Heart right ventricle (tissue), 16 donors: ENCODE data around the gene CYREN. TPM values are rescaled to one million over a fixed set of nuclear protein-coding genes. Genes with fewer than 3 reads are reported as not detected.
A peak's percentile ranks its signal among the peaks of the same experiment; 100 is the strongest.

Experiments used
- ATAC-seq, 8 donors: fragments of 200-7000 bp; cut with Tn5 transposase; one replicate each; pipeline ENCODE4 v1.9.1; 2020; ENCODE audit warnings: mild to moderate bottlenecking in 8 of 8, moderate library complexity in 8 of 8, moderate number of reproducible peaks in 1 of 8
- DNase-seq, 2 donors: peaks; one replicate each; pipeline ENCODE4 v3.0.0-alpha.2; 2020
- H3K27ac ChIP-seq, 10 donors: fragments of 200-600 bp; sonication (generic) in 2 of 10; one replicate each; pipeline versions ENCODE4 v1.5.0 to v1.8.0; 2020 to 2022; ENCODE audit warnings: mild to moderate bottlenecking in 3 of 10
- H3K27me3 ChIP-seq, 7 donors: fragments of 200-600 bp; one replicate each; pipeline ENCODE4 v1.8.0; 2021 to 2022; ENCODE audit warnings: mild to moderate bottlenecking in 2 of 7
- H3K36me3 ChIP-seq, 9 donors: fragments of 200-600 bp; sonication (generic) in 1 of 9; one replicate each; pipeline versions ENCODE4 v1.5.0 to v1.8.0; 2020 to 2022; ENCODE audit warnings: mild to moderate bottlenecking in 2 of 9
- H3K4me1 ChIP-seq, 9 donors: fragments of 200-600 bp; sonication (generic) in 1 of 9; one replicate each; pipeline versions ENCODE4 v1.5.0 to v1.8.0; 2020 to 2022; ENCODE audit warnings: mild to moderate bottlenecking in 4 of 9
- H3K4me3 ChIP-seq, 10 donors: fragments of 200-600 bp; sonication (generic) in 2 of 10; one replicate each; pipeline versions ENCODE4 v1.5.0 to v1.8.0; 2020 to 2022; ENCODE audit warnings: mild to moderate bottlenecking in 7 of 10, moderate library complexity in 2 of 10
- H3K9me3 ChIP-seq, 11 donors: fragments of 200-600 bp in 10 of 11; sonication (generic) in 2 of 11; one replicate each; pipeline versions ENCODE4 v1.5.0 to v1.8.0; 2013 to 2022; ENCODE audit warnings: mild to moderate bottlenecking in 2 of 11, control low read depth in 1 of 11, moderate library complexity in 1 of 11
- CTCF ChIP-seq, 9 donors: fragments of 200-600 bp; sonication (generic) in 2 of 9; IDR thresholded peaks; one replicate each; pipeline versions ENCODE4 v1.5.0 to v1.8.0; 2021 to 2022; ENCODE audit warnings: antibody characterized with exemption in 9 of 9, mild to moderate bottlenecking in 5 of 9, moderate library complexity in 1 of 9
- WGBS, 2 donors: extraction: QIAGEN DNeasy Blood & Tissue Kit; methylation state at CpG; one replicate each; pipeline ENCODE4 v1.1.7; 2013; ENCODE audit warnings: inconsistent platforms in 1 of 2; 5-methylcytosine and 5-hydroxymethylcytosine counted together
- intact Hi-C, 10 donors: fragments of 100-400 bp; cut with DNase I; formaldehyde crosslinking; loops; one replicate each; pipeline versions ENCODE4 v1.11.1 to v1.14.2; 2022
- polyA plus RNA-seq, 2 donors: library from polyadenylated mRNA; stranded (reverse); fragments of 200-250 nt; gene quantifications; one replicate each; pipeline ENCODE4 v1.2.3, GENCODE V29; 2013
- total RNA-seq, 10 donors: library from RNA; stranded (reverse); fragmentation: NEBNext Ultra II Directional in 3 of 10; extraction: Animal tissue kit (Norgen Biotek cat#: 25700) in 3 of 10; gene quantifications; one replicate each; pipeline versions ENCODE4 v1.2.1 to v1.2.4, GENCODE V29; 2021 to 2023
- donor health status: Arrhythmogenic right ventricular cardiomyopathy.
- donor health status: ischemic (EF 13 %, LVEDD 7.1; RV severe dilation, severe dysfunction).
- donor health status: healthy with polysubstance abuse.
- donor health status: DM: no; HTN: yes; CAD: no.
- donor health status: DM: no; HTN: no; CAD: no.
- donor health status: ischemic (EF 25% LVEDD 6.9; RV normal size, moderate dysfunction).
- donor health status: ischemic (EF 25% LVEDD 5.7; RV mildly dilated, moderate dysfunction).
- donor health status: healthy.
- donor health status: DM: yes; HTN: yes; CAD: no.
- donor health status: Ischemic cardiomyopathy.
- donor health status: ischemic (EF 35%, LVEDD 5.7; RV mildly dilated, moderate dysfunction).
- donor health status: nonischemic (EF 11% LVEDD 7.7; RV severe dilation, severe dysfunction).
- donor health status: DM: yes; HTN: yes; CAD: no.
- donor health status: PGD.
- donor health status: ischemic (EF 29% LVEDD 5.4; RV normal size, mild dysfunction).
- donor health status: nonischemic (EF 23%, LVEDD 6.1; RV moderate dilation, normal function).

Gene CYREN
- total and polyA plus RNA-seq, 12 donors: 16.0 to 33.3 (median 22.6) TPM

GRCh38 chr7:135152442-135152841 is 18.1 kb downstream of the CYREN start:
- Histone ChIP-seq H3K27ac (peak overlapping the region in 3 of 10 donors; percentile 94 to 96 (median 95)), H3K36me3 (peaks cover 0 to 50% (median 0%) of the 10 kb centered on the region in 9 donors), H3K9me3 (peaks cover 0 to 43% (median 19%) of the 10 kb centered on the region in 11 donors), H3K4me3 (no peak overlapping the region), H3K4me1 (peaks cover 2 to 49% (median 35%) of the 10 kb centered on the region in 9 donors), H3K27me3 (no peaks in the 10 kb centered on the region)
- 53 to 97% methylated on average over 1 of the region's 1 CpG for WGBS, 2 donors
- DNase-seq (no peak), ATAC-seq (no peak)
- TF ChIP-seq CTCF (IDR thresholded peaks at IDR 0.05): no peak
- intact Hi-C loops: no loop called here

GRCh38 chr7:135151533-135151932 is 19.0 kb downstream of the CYREN start:
- Histone ChIP-seq H3K27ac (peak overlapping the region in 9 of 10 donors; percentile 87 to 97 (median 94)), H3K27me3 (no peaks in the 10 kb centered on the region), H3K9me3 (peaks cover 0 to 39% (median 17%) of the 10 kb centered on the region in 11 donors), H3K4me1 (peaks cover 2 to 53% (median 38%) of the 10 kb centered on the region in 9 donors), H3K4me3 (peak overlapping the region in 2 of 10 donors; percentile 61 to 69), H3K36me3 (peaks cover 0 to 41% (median 0%) of the 10 kb centered on the region in 9 donors)
- 62 to 69% methylated on average over 6 of the region's 6 CpGs for WGBS, 2 donors
- no peak for TF ChIP-seq CTCF (IDR thresholded peaks at IDR 0.05)
- DNase-seq (no peak), ATAC-seq (peak in 4 of 8 donors; percentile 10 to 32 (median 31))
- intact Hi-C loops: no loop called here

- Histone ChIP-seq H3K4me3 (peak overlapping the region in 6 of 10 donors; percentile 59 to 69 (median 62)), H3K27ac (peak overlapping the region in 9 of 10 donors; percentile 87 to 97 (median 94)), H3K9me3 (peaks cover 0 to 35% (median 13%) of the 10 kb centered on the region in 11 donors), H3K27me3 (no peaks in the 10 kb centered on the region), H3K36me3 (peaks cover 0 to 37% (median 0%) of the 10 kb centered on the region in 9 donors), H3K4me1 (peaks cover 6 to 57% (median 42%) of the 10 kb centered on the region in 9 donors)
- TF ChIP-seq CTCF (IDR thresholded peaks at IDR 0.05): no peak
- DNase-seq: no peak
- 73 to 82% methylated on average over 2 of the region's 2 CpGs for WGBS, 2 donors
- ATAC-seq: peak in 4 of 8 donors; percentile 3 to 28 (median 14)
- intact Hi-C loops: no loop called here
Observed at GRCh38 chr7:135151132-135151531, 19.4 kb downstream of the CYREN start.

GRCh38 chr7:135150072-135150782 is 20.3 kb downstream of the CYREN start:
- no peak for TF ChIP-seq CTCF (IDR thresholded peaks at IDR 0.05)
- DNase-seq: peak in 1 of 2 donors; percentile 27
- Histone ChIP-seq H3K4me3 (peak overlapping the region in 9 of 10 donors; percentile 37 to 69 (median 62)), H3K4me1 (peaks cover 6 to 66% (median 51%) of the 10 kb centered on the region in 9 donors), H3K27me3 (no peaks in the 10 kb centered on the region), H3K27ac (peak overlapping the region; percentile 19 to 97 (median 94)), H3K36me3 (peaks cover 0 to 32% (median 0%) of the 10 kb centered on the region in 9 donors), H3K9me3 (peaks cover 0 to 26% (median 4%) of the 10 kb centered on the region in 11 donors)
- intact Hi-C loops: no loop called here
- 45 to 63% methylated on average over 8 of the region's 8 CpGs for WGBS, 2 donors
- peak in 1 of 8 donors; percentile 2 for ATAC-seq
